GM13977 (cell line): ENCODE results near the gene PDSS2.
"Not testable (repeated sequence)": the region's sequence is repeated elsewhere in the genome, so short reads cannot be mapped to it uniquely, and the experiment has no call there.

ENCODE experiments used
- DNase-seq: peaks from one replicate; pipeline ENCODE4 v3.0.0; 2012; ENCODE audit warnings: low spot score
- CTCF ChIP-seq: IDR thresholded peaks from 2 replicates; pipeline ENCODE4 v1.5.1; 2012; ENCODE audit warnings: mild to moderate bottlenecking, control low read depth; ENCODE audit not compliant: insufficient read depth; ENCODE audit errors: extremely low read depth, missing control alignments
- in situ Hi-C: fragments of 300-500 bp; cut with MboI; formaldehyde crosslinking; loops from one replicate; pipeline ENCODE4 v1.12.0; 2022; ENCODE audit warnings: low sequenced_read_pairs, low pct_unique_long_range_greater_than_20kb, mixed read lengths, inconsistent platforms; ENCODE audit not compliant: unreplicated experiment

The PDSS2 gene

DNA sequence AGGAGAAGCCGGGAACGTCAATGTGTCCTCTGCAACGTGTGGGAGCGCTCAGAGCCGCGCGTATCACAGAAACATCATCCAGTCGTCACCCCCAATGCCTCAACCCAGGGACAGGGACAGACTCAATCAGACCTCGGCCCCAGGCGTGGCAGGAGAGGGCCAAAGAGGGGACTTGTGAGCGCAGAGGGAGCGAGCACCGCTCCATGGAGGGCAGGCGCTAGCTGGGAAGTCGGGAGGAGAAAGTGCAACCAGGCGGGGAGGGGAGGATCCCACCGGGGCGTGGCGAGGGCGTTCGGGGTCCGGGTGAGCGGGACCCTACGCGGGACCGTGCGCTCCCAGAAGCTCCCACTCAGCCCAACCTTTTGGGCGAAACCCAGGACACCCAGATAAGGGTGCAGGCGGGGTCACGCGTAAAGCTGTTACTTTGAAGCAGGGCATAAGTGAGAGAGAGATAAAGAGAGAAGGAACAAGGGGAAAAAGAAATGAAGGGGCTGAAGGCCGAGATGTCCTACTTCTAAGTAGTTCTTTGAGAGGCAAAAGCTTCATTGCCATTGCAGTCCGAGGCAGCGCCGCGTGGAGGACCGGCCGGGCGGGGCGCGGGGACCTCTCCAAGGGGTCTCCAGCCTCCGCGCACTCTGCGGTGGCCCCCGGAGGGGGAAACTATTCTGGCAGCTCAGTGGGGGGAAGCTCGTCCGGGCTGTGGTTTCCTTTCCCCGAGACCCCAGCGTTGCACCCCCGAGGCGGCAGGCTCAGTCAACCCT, 29.7 kb upstream of the PDSS2 start:
- peak; percentile 51 for DNase-seq
- in situ Hi-C loops: no loop called here

DNA sequence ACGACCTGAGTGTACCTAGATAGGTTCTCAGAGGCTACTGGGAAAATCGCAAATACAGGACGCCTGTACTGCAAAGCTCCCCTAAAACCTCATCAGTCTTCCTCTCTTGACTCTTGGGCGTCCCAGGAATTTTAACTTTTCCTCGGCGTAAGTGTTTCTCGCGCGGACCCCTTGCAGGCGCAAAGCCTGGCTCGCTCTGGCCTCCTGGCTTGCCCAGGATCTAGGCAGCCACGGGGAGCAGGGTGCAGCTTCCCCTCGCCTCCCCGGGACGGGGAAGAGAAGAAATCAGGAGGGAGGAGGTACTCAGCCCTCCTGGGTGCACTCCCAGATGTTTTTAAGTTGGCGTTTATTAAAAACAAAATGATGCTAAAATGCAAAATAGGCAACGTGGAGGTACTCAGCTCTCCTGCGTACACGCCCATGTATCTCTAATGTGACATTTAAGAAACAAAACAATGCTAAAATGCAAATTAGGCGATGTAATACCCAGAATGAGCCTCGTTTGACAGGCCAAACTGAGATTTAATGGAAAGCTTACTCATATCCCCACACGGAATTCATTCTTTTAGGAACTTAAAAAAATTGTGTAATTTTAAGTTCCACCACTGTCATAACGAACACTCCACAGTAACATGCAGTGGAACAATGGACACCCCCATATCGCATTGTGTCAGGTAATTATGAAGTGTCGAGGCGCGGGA, 29.0 kb upstream of the PDSS2 start:
- DNase-seq: no peak
- in situ Hi-C loops: no loop called here
- no peak for TF ChIP-seq CTCF

More for the DNA sequence above, 29.7 kb upstream of the PDSS2 start:
- no peak for TF ChIP-seq CTCF

DNA sequence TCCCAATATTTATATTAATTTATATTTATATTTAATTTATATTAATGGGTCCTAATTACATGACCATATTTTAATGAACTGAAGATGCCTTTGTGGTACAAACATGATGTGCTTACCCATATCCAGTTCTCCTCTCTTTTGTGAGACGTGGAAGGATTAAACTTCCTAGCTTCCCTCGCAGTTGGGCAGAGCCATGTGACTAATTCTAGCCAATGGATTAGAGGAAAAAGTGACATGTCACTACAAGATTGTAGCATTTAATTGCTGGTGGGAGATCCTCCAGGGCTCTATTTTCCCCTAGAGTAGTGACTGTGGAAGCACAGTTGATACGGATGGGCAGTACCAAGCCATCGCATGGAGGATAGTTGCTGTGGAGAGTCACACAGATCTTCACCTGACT, 25.8 kb upstream of the PDSS2 start:
- no peak for TF ChIP-seq CTCF
- in situ Hi-C loops: no loop called here
- no peak for DNase-seq

DNA sequence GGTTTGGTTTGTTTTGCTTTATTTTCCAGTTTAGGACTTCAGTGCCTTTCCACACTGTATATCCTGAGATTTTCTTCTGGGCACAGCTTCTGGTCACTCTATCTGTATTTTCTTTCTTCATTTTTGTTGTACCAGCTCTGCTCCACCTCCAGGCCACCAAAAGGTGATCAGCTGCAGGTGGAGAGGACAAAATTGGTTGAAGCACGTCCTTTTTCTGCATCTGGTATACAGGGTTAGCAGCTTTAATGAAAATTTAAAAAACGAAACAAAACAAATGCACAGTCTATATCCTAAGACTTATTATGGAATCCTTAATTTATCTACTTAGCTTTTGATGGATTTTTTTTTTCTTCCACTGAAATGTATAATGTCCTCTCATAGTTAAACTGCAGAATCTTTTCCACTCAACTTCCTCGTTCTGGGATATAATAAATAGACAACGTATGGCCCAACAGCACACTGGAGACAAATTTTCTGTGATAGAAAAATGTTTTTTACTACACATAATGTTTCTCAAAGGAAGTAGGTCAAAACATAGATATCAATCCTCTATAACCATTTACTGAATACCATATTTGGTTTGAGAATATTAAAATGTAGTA, 19.8 kb upstream of the PDSS2 start:
- DNase-seq: no peak
- in situ Hi-C loops: no loop called here
- no peak for TF ChIP-seq CTCF

DNA sequence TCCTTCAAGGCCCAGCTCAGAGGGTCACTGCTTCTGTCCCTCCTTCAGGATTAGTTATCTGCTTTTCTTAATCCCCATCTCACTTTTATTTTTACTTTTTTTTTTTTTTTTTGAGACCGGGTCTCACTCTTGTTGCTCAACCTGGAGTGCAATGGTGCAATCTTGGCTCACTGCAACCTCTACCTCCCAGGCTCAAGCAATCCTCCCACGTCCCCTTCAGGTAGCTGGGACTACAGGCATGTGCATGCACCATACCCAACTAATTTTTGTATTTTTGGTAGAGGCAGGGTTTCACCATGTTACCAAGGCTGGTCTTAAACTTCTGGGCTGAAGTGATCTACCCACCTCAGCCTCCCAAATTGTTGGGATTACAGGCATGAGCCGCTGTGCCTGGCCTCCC, 16.5 kb upstream of the PDSS2 start:
- DNase-seq, in situ Hi-C loops: not testable (repeated sequence)

DNA sequence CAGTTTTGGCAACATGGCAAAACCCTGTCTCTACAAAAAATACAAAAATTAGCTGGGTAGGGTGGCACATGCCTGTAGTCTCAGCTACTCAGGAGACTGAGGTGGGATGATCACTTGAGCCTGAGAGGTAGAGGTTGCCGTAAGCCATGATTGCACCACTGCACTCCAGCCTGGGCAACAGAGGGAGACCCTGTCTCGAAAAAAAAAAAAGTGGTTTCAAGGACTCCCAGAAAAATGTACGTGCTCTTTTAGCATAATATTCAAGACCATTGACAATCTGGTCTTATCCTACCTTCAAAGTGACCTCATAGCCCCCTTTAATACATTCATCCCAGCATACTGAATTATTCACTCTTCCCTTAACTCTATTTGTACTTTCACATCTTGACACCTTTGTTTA, 16.0 kb upstream of the PDSS2 start:
- in situ Hi-C loops, DNase-seq: not testable (repeated sequence)

DNA sequence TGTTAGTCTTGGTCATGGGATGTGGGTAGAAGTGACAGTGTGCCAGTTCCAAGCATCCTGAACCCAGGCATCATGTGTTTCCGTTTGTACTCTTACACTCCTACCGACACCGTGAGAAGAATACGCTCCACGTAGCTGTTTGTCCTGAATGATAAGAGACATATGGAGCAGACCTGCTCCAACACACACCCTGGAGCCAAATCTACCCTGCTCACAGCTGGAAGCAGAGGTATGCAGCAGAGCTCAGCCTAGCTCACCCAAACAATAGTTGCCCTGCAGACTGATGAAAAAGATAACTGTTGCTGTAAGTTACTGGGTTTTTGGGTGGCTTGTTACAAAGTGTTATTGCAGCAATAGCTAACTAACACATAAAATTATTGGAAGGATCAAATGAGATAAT, 14.3 kb upstream of the PDSS2 start:
- DNase-seq: no peak
- TF ChIP-seq CTCF: no peak
- in situ Hi-C loops: no loop called here
